AG10803 (cell line): ENCODE measurements around the gene SLC22A2.
"Not testable (repeated sequence)": the region's sequence is repeated elsewhere in the genome, so short reads cannot be mapped to it uniquely, and the experiment has no call there.

Source experiments
- DNase-seq: peaks from one replicate; pipeline ENCODE4 v3.0.0; 2010; ENCODE audit warnings: low read depth
- H3K4me3 ChIP-seq: 2 replicates; pipeline ENCODE4 v1.5.1; 2011; ENCODE audit warnings: mild to moderate bottlenecking, low read length, control low read depth
- CTCF ChIP-seq: conservative IDR thresholded peaks from 2 replicates; pipeline ENCODE4 v1.5.1; 2011; ENCODE audit warnings: mild to moderate bottlenecking, low read length, control low read depth, inconsistent platforms

The SLC22A2 gene

GRCh38 chr6:160258346-160259142, at the start of gene SLC22A2:
TSS of gene SLC22A2 (minus strand) at chr6:160258821. CDS start at chr6:160258757, 64 bp downstream.
- no peak for TF ChIP-seq CTCF
- H3K4me3 ChIP-seq: no peak within 1 kb of the TSS
- no peak for DNase-seq

- DNase-seq: no peak
- no peak overlapping the region for H3K4me3 ChIP-seq
- TF ChIP-seq CTCF: no peak
Observed at GRCh38 chr6:160305926-160306713, 47.5 kb upstream of the SLC22A2 start.

- no peak overlapping the region for H3K4me3 ChIP-seq
- no peak for DNase-seq
- no peak for TF ChIP-seq CTCF
Observed at GRCh38 chr6:160303806-160304205, 45.2 kb upstream of the SLC22A2 start.

GRCh38 chr6:160302431-160303082, 43.9 kb upstream of the SLC22A2 start:
- DNase-seq, H3K4me3 ChIP-seq: not testable (repeated sequence)

- H3K4me3 ChIP-seq: no peak overlapping the region
- TF ChIP-seq CTCF: no peak
- no peak for DNase-seq
Observed at GRCh38 chr6:160301339-160301738, 42.7 kb upstream of the SLC22A2 start.

GRCh38 chr6:160300076-160300695, 41.6 kb upstream of the SLC22A2 start:
- H3K4me3 ChIP-seq: no peak overlapping the region
- no peak for TF ChIP-seq CTCF
- DNase-seq: no peak

GRCh38 chr6:160299559-160299958, 40.9 kb upstream of the SLC22A2 start:
- no peak overlapping the region for H3K4me3 ChIP-seq
- TF ChIP-seq CTCF: no peak
- no peak for DNase-seq
